Measurements from ENCODE around the gene ZDHHC14. TPM values are rescaled to one million over a fixed set of nuclear protein-coding genes. Genes with fewer than 3 reads are reported as not detected.

ZDHHC14 gene
- total RNA-seq, 1 donor from 2014 or later: 26.1 TPM

GRCh38 chr6:157570104-157570503, 189.1 kb downstream of the ZDHHC14 start:
- Mint-ChIP-seq H3K27ac (ENCODE audit: unreplicated experiment) (no peak overlapping the region), H3K4me3 (ENCODE audit: unreplicated experiment) (no peak overlapping the region), H3K9me3 (ENCODE audit: unreplicated experiment) (no peaks in the 10 kb centered on the region), H3K27me3 (ENCODE audit: unreplicated experiment) (peaks cover 2% of the 10 kb centered on the region), H3K36me3 (ENCODE audit: low read depth, unreplicated experiment) (peaks cover 6% of the 10 kb centered on the region), H3K4me1 (ENCODE audit: unreplicated experiment) (peaks cover 3% of the 10 kb centered on the region)
- no peak for TF ChIP-seq CTCF (IDR thresholded peaks at IDR 0.05; ENCODE audit: unreplicated experiment)
- no peak for DNase-seq (ENCODE audit: low spot score)

GRCh38 chr6:157570752-157571151, 189.8 kb downstream of the ZDHHC14 start:
- TF ChIP-seq CTCF (IDR thresholded peaks at IDR 0.05; ENCODE audit: unreplicated experiment): no peak
- no peak overlapping the region for H3K4me3 Mint-ChIP-seq (ENCODE audit: unreplicated experiment)
- DNase-seq (ENCODE audit: low spot score): no peak
- peaks cover 10% of the 10 kb centered on the region for H3K36me3 Mint-ChIP-seq (ENCODE audit: low read depth, unreplicated experiment)
- H3K27ac Mint-ChIP-seq (ENCODE audit: unreplicated experiment): no peak overlapping the region
- peaks cover 3% of the 10 kb centered on the region for H3K4me1 Mint-ChIP-seq (ENCODE audit: unreplicated experiment)
- H3K27me3 Mint-ChIP-seq (ENCODE audit: unreplicated experiment): peaks cover 2% of the 10 kb centered on the region
- H3K9me3 Mint-ChIP-seq (ENCODE audit: unreplicated experiment): no peaks in the 10 kb centered on the region

- peaks cover 3% of the 10 kb centered on the region for H3K4me1 Mint-ChIP-seq (ENCODE audit: unreplicated experiment)
- no peak overlapping the region for H3K27ac Mint-ChIP-seq (ENCODE audit: unreplicated experiment)
- no peak overlapping the region for H3K4me3 Mint-ChIP-seq (ENCODE audit: unreplicated experiment)
- TF ChIP-seq CTCF (IDR thresholded peaks at IDR 0.05; ENCODE audit: unreplicated experiment): no peak
- H3K27me3 Mint-ChIP-seq (ENCODE audit: unreplicated experiment): peaks cover 2% of the 10 kb centered on the region
- no peak for DNase-seq (ENCODE audit: low spot score)
- H3K9me3 Mint-ChIP-seq (ENCODE audit: unreplicated experiment): no peaks in the 10 kb centered on the region
- peaks cover 10% of the 10 kb centered on the region for H3K36me3 Mint-ChIP-seq (ENCODE audit: low read depth, unreplicated experiment)
Observed at GRCh38 chr6:157571269-157571668, 190.3 kb downstream of the ZDHHC14 start.

- peaks cover 2% of the 10 kb centered on the region for H3K27me3 Mint-ChIP-seq (ENCODE audit: unreplicated experiment)
- H3K4me1 Mint-ChIP-seq (ENCODE audit: unreplicated experiment): peaks cover 3% of the 10 kb centered on the region
Observed at GRCh38 chr6:157571950-157572349, 191.0 kb downstream of the ZDHHC14 start.

More at GRCh38 chr6:157571950-157572349, 191.0 kb downstream of the ZDHHC14 start:
- H3K36me3 Mint-ChIP-seq (ENCODE audit: low read depth, unreplicated experiment): peaks cover 10% of the 10 kb centered on the region
- no peak for TF ChIP-seq CTCF (IDR thresholded peaks at IDR 0.05; ENCODE audit: unreplicated experiment)
- no peak overlapping the region for H3K27ac Mint-ChIP-seq (ENCODE audit: unreplicated experiment)
- no peak overlapping the region for H3K4me3 Mint-ChIP-seq (ENCODE audit: unreplicated experiment)
- no peaks in the 10 kb centered on the region for H3K9me3 Mint-ChIP-seq (ENCODE audit: unreplicated experiment)
- no peak for DNase-seq (ENCODE audit: low spot score)
